GM19351 (cell line): ENCODE data around the gene KRTAP5-1.
"Not testable (repeated sequence)": the region's sequence is repeated elsewhere in the genome, so short reads cannot be mapped to it uniquely, and the experiment has no call there.

ENCODE experiments used
- ATAC-seq: cut with Tn5 transposase; IDR thresholded peaks from one replicate; pipeline ENCODE4 v1.9.1; 2021; ENCODE audit warnings: mild to moderate bottlenecking, moderate library complexity; ENCODE audit not compliant: unreplicated experiment

Gene KRTAP5-1

GRCh38 chr11:1603629-1604028, 18.5 kb upstream of the KRTAP5-1 start:
- no peak for ATAC-seq

GRCh38 chr11:1601663-1602062, 16.6 kb upstream of the KRTAP5-1 start:
- ATAC-seq: not testable (repeated sequence)

DNA sequence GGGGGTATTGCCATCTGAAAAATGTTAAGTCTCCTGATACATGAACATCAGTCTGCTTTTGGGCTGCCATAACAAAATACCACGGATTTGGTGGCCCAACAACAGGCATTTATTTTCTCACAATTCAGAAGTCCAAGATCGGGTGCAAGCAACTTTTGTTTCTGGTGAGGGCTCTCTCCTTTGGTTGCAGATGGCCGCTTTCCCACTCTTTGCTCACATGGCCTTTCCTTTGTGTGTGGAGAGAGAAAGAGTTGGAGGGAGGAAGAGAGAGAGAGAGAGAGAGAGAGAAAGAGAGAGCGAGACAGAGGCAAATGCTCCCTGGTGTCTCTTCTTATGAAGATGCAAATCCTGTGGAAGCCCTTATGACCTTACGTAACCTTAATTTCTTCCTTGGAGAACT, 15.5 kb upstream of the KRTAP5-1 start:
- ATAC-seq: no peak

DNA sequence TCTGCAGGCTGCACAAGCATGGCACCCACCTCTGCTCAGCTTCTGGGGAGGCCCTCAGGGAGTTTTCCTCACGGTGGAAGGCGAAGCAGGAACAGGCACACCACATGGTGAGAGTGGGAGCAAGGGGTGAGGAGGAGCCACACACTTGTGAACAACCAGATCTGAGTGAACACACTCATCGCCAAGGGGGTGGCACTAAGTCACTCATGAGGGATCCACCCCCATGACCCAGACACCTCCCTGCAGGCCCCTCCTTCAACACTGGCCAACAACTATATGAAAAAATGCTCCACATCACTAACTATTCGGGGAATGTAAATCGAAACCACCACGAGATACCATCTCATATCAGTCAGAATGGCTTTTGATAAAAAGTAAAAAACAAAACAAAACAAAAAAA, 13.7 kb upstream of the KRTAP5-1 start:
- no peak for ATAC-seq

- ATAC-seq: not testable (repeated sequence)
Measured at GRCh38 chr11:1598406-1598805, 13.3 kb upstream of the KRTAP5-1 start.

DNA sequence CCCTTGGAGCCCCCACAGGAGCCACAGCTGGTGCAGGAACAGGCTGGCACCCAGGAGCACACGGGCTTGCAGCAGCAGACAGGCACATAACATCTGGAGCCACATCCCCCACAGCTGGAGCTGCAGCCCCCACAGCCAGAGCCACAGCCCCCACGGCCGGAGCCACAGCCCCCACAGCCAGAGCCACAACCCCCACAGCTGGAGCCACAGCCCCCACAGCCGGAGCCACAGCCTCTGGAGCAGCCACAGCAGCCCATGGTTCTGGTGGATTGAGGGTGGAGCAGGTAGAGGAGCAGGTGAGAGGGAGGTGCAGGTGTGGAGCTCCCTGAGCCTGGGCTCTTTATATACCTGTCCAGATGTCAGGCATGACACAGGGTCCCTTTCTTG, 12.9 kb upstream of the KRTAP5-1 start, which contains the start of gene KRTAP5-2:
Gene KRTAP5-2, minus strand, starts transcription at position 301 of the 387 bp plus-strand sequence. Its CDS starts 44 bp downstream, at position 257.
- no peak for ATAC-seq

DNA sequence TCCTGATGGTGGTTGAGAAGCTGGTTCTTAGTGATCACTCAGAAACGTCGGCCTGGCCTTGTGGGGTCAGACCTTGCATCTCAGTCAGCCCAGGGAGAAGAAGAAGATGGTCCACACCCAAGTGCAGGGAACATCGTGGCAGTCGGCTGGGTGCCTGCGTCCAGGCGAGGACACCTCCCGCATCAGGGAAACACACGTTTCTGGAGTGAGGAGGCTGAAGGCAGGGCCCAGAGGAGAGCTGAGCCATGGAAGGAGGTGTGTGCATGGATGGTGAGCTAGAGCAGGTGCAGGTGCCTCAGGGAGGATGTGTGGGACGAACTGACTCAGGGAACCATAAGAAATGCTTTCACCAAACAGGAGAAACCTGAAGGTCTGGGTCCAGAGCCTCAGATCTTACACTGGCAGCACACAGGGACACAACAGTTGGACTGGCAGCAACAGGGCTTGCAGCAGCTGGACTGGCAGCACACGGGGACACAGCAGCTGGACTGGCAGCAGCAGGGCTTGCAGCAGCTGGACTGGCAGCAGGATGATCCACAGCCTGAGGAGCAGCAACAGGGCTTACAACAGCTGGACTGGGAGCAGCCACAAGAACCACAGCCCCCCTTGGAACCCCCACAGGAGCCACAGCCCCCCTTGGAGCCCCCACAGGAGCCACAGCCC, 12.4 kb upstream of the KRTAP5-1 start:
- ATAC-seq: no peak

- ATAC-seq: not testable (repeated sequence)
Measured at GRCh38 chr11:1596576-1597121, 11.6 kb upstream of the KRTAP5-1 start.

- ATAC-seq: not testable (repeated sequence)
Measured at GRCh38 chr11:1595994-1596575, 11.0 kb upstream of the KRTAP5-1 start.

DNA sequence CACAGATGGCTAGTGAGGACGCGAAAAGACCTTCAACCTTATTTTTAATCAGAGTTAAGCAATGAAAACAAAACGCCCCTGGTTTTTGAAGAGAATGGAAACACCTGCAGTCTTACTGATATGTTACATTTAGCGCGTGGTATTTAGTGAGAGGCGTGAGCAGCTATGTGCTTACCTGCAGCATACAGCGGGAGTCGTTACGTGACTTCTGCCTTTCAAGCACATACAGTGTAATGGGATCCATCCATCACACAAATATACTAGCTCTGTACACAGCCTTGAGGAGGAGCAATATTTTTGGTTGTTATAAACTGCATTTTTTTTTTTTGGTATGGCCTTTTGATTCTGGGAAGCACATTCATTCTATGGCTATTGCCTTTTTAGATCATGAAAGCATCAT, 7.5 kb upstream of the KRTAP5-1 start:
- no peak for ATAC-seq

- no peak for ATAC-seq
Measured at GRCh38 chr11:1589996-1590395, 4.9 kb upstream of the KRTAP5-1 start.

GRCh38 chr11:1589191-1589963, 4.3 kb upstream of the KRTAP5-1 start:
- ATAC-seq: not testable (repeated sequence)

- no peak for ATAC-seq
Measured at GRCh38 chr11:1586699-1587098, 1.6 kb upstream of the KRTAP5-1 start.

DNA sequence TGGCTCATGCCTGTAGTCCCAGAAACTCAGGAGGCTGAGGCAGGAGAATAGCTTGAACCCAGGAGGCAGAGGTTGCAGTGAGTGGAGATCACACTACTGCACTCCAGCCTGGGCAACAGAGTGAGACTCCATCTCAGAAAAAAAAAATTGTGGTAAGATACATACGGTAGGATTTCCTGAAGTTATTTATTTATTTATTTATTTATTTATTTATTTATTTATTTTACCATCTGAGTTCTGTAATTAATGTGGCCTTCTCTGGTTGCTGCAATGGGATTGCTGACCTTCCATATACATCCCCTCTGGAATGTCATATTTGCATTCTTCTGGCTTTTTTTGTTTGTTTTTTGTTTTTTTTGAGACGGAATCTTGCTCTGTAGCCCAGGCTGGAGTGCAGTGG, 2.2 kb downstream of the KRTAP5-1 start:
- not testable (repeated sequence) for ATAC-seq

DNA sequence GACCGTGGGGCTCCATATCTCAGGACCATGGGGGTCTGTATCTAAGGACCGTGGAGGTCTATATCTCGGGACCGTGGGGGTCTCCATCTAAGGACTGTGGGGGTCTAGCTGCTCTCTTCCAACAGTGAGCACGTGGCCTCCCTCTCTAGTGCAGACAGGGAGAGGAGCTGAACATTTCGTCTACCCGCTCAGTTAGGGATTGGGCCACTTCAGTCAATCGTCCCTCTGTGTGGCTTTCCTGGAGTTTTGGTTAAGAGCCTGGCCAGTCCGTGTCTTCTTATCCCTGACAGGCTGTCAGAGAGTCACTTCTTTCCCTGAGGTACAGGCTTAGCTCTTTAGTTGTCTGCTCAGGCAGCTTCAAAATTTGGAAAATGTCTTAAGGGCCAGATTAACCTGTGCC, 3.1 kb downstream of the KRTAP5-1 start:
- ATAC-seq: no peak

DNA sequence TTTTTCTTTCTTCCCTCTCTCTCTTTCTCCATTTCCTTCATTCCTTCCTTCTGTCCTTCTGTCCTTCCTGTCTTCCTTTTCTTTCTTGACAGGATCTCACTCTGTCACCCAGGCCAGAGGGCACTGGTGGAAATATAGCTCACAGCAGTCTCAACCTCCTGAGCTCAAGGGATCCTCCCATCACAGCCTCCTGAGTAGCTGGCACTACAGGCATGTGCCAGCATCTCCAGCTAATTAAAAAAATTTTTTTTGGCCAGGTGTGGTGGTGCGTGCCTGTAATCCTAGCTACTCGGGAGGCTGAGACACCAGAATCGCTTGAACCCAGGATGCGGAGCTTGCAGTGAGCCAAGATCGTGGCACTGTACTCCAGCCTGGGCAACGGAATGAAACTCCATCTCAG, 8.3 kb downstream of the KRTAP5-1 start:
- no peak for ATAC-seq

DNA sequence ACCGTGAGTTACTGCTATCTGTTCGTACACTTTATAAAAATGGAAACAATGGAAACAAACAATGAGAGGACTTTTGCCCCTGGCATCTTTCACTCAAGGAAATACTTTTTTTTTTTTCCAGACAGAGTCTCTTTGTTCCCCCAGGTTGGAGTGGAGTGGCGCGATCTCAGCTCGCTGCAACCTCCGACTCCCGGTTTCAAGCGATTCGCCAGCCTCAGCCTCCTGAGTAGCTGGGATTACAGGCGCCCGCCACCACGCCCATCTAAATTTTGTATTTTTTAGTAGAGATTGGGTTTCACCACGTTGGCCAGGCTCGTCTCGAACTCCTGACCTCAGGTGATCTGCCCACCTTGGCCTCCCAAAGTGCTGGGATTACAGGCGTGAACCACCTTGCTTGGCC, 9.3 kb downstream of the KRTAP5-1 start:
- ATAC-seq: not testable (repeated sequence)

GRCh38 chr11:1574933-1575242, 10.2 kb downstream of the KRTAP5-1 start:
- no peak for ATAC-seq

GRCh38 chr11:1574238-1574932, 10.7 kb downstream of the KRTAP5-1 start:
- ATAC-seq: peak; percentile 51

DNA sequence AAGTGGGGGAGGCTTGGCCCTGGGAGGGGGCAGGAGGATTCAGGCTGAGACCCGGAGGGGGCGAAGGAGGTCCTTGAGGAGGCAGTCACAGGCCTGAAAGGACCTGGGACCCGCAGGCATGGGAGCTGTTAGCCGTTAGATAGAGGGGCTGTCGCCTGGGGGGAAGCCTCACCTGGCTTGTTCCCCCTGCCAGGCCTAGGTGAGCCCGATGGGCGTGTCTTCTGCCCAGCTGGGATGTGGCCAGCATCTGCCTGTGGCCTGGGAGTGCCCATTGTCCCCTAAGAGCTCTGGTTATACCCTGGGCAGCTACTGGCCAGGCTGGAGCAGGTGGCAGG, 11.2 kb downstream of the KRTAP5-1 start:
- ATAC-seq: no peak
